ENCODE results near the gene ERMARD.

DNA sequence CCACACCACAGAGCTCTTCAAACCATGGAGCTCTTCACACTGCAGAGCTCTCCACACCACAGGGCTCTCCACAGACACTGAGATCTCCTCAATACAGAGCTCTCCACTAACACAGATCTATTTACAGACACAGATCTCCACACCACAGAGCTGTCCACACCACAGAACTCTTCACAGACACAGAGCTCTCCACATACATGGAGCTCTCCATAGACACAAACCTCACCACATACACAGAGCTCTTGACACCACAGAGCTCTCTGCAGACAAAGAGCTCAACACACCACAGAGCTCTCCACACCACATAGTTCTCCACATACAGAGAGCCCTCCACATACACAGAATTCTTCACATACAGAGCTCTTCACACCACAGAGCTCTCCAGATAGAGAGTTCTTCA, 53.0 kb downstream of the ERMARD start:
- TF ChIP-seq, protein P1, sequence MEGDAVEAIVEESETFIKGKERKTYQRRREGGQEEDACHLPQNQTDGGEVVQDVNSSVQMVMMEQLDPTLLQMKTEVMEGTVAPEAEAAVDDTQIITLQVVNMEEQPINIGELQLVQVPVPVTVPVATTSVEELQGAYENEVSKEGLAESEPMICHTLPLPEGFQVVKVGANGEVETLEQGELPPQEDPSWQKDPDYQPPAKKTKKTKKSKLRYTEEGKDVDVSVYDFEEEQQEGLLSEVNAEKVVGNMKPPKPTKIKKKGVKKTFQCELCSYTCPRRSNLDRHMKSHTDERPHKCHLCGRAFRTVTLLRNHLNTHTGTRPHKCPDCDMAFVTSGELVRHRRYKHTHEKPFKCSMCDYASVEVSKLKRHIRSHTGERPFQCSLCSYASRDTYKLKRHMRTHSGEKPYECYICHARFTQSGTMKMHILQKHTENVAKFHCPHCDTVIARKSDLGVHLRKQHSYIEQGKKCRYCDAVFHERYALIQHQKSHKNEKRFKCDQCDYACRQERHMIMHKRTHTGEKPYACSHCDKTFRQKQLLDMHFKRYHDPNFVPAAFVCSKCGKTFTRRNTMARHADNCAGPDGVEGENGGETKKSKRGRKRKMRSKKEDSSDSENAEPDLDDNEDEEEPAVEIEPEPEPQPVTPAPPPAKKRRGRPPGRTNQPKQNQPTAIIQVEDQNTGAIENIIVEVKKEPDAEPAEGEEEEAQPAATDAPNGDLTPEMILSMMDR (IDR thresholded peaks at IDR 0.05; ENCODE audit: low read depth, low read length): no peak
- TF ChIP-seq, protein P2, sequence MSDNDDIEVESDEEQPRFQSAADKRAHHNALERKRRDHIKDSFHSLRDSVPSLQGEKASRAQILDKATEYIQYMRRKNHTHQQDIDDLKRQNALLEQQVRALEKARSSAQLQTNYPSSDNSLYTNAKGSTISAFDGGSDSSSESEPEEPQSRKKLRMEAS (IDR thresholded peaks at IDR 0.05; ENCODE audit: low read depth, low read length): no peak

Data from NB4 (cell line).